ENCODE data around the gene DHRSX.
"Not testable (repeated sequence)": the region's sequence is repeated elsewhere in the genome, so short reads cannot be mapped to it uniquely, and the experiment has no call there.

DNA sequence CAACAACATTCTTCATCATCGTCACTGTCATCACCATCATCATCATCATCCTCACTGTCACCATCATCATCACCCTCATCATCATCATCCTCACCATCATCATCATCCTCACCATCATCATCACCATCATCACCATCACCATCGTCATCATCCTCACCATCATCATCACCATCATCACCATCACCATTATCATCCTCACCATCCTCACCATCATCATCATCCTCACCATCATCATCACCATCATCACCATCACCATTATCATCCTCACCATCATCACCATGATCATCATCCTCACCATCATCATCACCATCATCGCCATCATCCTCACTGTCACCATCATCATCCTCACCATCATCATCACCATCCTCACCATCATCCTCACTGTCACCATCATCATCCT, 18.9 kb upstream of the DHRSX start:
- TF ChIP-seq, protein P1, sequence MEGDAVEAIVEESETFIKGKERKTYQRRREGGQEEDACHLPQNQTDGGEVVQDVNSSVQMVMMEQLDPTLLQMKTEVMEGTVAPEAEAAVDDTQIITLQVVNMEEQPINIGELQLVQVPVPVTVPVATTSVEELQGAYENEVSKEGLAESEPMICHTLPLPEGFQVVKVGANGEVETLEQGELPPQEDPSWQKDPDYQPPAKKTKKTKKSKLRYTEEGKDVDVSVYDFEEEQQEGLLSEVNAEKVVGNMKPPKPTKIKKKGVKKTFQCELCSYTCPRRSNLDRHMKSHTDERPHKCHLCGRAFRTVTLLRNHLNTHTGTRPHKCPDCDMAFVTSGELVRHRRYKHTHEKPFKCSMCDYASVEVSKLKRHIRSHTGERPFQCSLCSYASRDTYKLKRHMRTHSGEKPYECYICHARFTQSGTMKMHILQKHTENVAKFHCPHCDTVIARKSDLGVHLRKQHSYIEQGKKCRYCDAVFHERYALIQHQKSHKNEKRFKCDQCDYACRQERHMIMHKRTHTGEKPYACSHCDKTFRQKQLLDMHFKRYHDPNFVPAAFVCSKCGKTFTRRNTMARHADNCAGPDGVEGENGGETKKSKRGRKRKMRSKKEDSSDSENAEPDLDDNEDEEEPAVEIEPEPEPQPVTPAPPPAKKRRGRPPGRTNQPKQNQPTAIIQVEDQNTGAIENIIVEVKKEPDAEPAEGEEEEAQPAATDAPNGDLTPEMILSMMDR (IDR thresholded peaks at IDR 0.05) = not testable (repeated sequence)
- TF ChIP-seq EZH2 (IDR thresholded peaks at IDR 0.05; ENCODE audit: borderline replicate concordance, insufficient read depth, low read depth, low read length, poor library complexity, severe bottlenecking) = not testable (repeated sequence)
